Activated T-helper 1 cell treated with anti-CD3 and anti-CD28 coated beads, Interleukin-12 subunit alpha, Interleukin-12 subunit beta, Interleukin-2, Interleukin-4 antibody, amounts not matched to agents 30 ng/mL and 10 ng/mL and 1 ng/mL, durations not matched to agents 14 hours and 24 hours and 36 hours (primary cell): ENCODE measurements around the gene APLP2. TPM values are rescaled to one million over a fixed set of nuclear protein-coding genes. Genes with fewer than 3 reads are reported as not detected.

Experiments used
- DNase-seq: peaks from one replicate; pipeline ENCODE4 v3.0.0; 2021; ENCODE audit warnings: low spot score
- H3K27ac Mint-ChIP-seq: one replicate; pipeline ENCODE4 v1.8.0; 2021; ENCODE audit warnings: mild to moderate bottlenecking, mixed read lengths
- H3K27me3 Mint-ChIP-seq: one replicate; pipeline ENCODE4 v1.8.0; 2022; ENCODE audit warnings: mild to moderate bottlenecking, moderate library complexity, mixed read lengths; ENCODE audit not compliant: insufficient read depth
- H3K36me3 Mint-ChIP-seq: one replicate; pipeline ENCODE4 v1.8.0; 2021; ENCODE audit warnings: low read depth, mixed read lengths
- H3K4me1 Mint-ChIP-seq: one replicate; pipeline ENCODE4 v1.8.0; 2021; ENCODE audit warnings: low read depth, mixed read lengths
- H3K4me3 Mint-ChIP-seq: one replicate; pipeline ENCODE4 v1.8.0; 2021; ENCODE audit warnings: mild to moderate bottlenecking, moderate library complexity, mixed read lengths
- H3K9me3 Mint-ChIP-seq: one replicate; pipeline ENCODE4 v1.8.0; 2021; ENCODE audit warnings: mixed read lengths
- intact Hi-C: fragments of 100-400 bp; cut with micrococcal nuclease; formaldehyde crosslinking; loops from one replicate; pipeline ENCODE4 v1.15.1; 2024
- total RNA-seq: library from RNA; stranded (reverse); gene quantifications from 2 replicates; pipeline ENCODE4 v1.2.3, GENCODE V29; 2022

Gene APLP2
- total RNA-seq, 1 donor from 2014 or later, result 47.8 TPM

DNA sequence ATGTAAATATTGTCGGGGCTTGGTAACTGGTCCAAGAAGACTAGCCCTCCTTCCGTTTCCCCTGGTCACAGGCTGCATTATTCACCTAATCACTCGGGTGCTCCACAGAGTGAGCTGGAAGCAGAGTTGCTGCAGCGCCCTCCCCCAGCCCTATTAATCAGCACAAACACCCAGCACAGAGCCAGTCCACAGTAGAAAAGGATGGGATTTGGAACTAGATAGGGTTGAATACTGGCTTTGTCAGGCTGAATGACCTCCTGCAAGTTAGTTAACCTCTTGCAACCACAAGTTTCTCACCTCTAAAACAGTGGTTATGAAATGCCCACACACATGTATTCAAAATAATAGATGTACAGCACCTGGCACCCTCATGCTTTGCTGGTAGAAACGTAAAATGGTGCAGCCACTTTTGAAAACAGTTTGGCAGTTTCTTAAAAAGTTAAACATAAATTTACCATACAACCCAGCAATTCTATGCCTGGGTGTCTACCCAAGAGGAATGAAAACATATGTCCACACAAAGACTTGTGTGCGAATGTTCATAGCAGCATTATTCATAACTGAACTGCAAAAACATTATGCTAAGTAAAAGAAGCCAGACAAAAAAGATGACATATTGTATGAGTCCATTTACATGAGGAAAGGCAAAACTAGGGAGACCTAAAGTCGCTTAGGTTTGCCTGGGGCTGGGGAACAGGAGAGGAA lies 31.7 kb upstream of the APLP2 start:
- Mint-ChIP-seq H3K36me3 (no peaks in the 10 kb centered on the region), H3K27me3 (peaks cover 4% of the 10 kb centered on the region), H3K27ac (no peak overlapping the region), H3K9me3 (no peaks in the 10 kb centered on the region), H3K4me3 (no peak overlapping the region), H3K4me1 (no peaks in the 10 kb centered on the region)
- intact Hi-C loops, result no loop called here
- DNase-seq, result no peak

DNA sequence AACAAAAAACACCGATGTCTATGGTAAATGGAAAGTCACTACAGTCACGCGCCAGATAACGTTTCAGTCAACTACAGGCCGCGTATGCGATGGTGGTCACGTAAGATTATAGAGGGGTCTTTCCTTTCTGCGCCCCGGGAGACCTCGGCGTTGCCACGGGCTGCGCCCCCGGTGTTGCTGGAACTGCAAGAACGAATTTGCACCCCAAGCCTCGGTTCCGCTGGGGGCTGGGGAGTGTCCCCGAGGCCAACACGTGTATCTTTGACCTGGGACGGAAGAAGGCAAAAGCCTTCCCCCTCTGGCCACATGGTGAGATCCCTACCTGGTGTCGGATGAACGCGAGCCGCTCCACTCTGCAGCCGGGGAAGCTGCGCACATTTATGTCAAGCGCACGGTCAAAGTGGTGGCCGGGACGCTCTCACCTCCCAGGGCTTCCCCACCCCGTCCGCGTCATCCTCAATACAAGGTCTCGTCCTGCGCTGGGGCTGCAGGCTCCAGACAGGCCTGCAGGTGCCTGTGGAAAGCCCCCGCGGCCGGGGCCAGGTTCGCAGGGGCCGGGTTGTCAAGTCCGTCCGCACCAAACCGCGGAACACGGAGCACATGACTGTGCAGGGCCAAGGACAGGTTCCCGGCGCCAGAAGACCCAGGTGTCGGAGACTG lies 29.3 kb upstream of the APLP2 start:
- H3K27ac Mint-ChIP-seq, result no peak overlapping the region
- H3K4me1 Mint-ChIP-seq, result no peaks in the 10 kb centered on the region
- DNase-seq, result no peak
- H3K4me3 Mint-ChIP-seq, result no peak overlapping the region
- H3K36me3 Mint-ChIP-seq, result no peaks in the 10 kb centered on the region
- intact Hi-C loops, result no loop called here
- no peaks in the 10 kb centered on the region for H3K9me3 Mint-ChIP-seq
- peaks cover 2% of the 10 kb centered on the region for H3K27me3 Mint-ChIP-seq

DNA sequence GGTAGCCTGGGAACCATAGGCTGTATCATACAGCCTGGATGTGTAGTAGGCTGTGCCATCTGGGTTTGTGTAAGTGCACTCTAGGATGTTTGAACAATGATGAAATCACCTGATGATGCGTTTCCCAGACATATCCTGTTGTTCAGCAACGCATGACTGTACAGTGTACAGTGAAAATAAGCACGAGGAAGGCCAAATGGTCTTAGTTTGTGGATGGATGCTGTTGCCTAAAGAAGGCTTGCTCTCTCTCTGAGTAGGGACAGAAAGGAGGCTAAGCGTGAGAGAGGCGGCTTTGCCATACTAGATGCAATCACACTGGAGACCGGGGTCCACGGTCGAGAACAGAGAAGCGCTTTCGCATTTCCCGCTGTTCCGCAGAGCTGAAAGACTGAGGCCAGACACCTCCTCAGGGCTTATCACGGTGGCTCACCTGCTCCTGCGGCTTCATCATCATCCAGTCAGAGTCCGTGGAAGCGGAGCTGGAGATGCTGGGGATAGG lies 27.6 kb upstream of the APLP2 start:
- Mint-ChIP-seq H3K36me3 (no peaks in the 10 kb centered on the region), H3K4me1 (no peaks in the 10 kb centered on the region), H3K27ac (no peak overlapping the region), H3K9me3 (no peaks in the 10 kb centered on the region), H3K4me3 (no peak overlapping the region), H3K27me3 (no peaks in the 10 kb centered on the region)
- no peak for DNase-seq
- intact Hi-C loops, result no loop called here

DNA sequence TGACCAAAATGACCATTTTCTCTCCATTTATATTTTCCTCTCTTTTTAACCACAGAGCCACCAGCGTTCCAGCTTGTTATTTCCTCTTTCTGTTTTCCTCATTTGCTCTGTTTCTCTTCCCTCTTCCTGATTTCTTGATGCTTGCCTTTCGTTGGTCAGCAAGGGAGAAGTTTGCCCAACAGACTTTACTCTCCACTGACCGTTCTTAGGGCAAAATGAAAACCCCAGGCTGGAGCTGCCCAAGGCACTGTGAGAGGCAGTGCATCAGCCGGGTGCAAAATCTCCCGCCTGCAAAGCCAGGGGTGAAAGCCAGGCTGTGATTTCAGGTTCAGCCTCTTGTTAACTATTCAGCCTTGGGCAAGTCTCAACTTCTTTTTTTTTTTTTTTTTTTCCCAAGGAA lies 26.1 kb upstream of the APLP2 start:
- Mint-ChIP-seq H3K36me3 (no peaks in the 10 kb centered on the region), H3K27ac (no peak overlapping the region), H3K4me1 (no peaks in the 10 kb centered on the region), H3K4me3 (no peak overlapping the region), H3K9me3 (no peaks in the 10 kb centered on the region), H3K27me3 (no peaks in the 10 kb centered on the region)
- no peak for DNase-seq
- intact Hi-C loops, result no loop called here

- intact Hi-C loops, result no loop called here
Measured at GRCh38 chr11:130047141-130047540, 22.6 kb upstream of the APLP2 start.

GRCh38 chr11:130049328-130049771 lies 20.3 kb upstream of the APLP2 start:
- no peak for DNase-seq
- no peak overlapping the region for H3K4me3 Mint-ChIP-seq
- no peaks in the 10 kb centered on the region for H3K4me1 Mint-ChIP-seq
- intact Hi-C loops, result no loop called here
- H3K36me3 Mint-ChIP-seq, result no peaks in the 10 kb centered on the region
- H3K27me3 Mint-ChIP-seq, result peaks cover 32% of the 10 kb centered on the region
- H3K27ac Mint-ChIP-seq, result no peak overlapping the region
- no peaks in the 10 kb centered on the region for H3K9me3 Mint-ChIP-seq

More at GRCh38 chr11:130047141-130047540, 22.6 kb upstream of the APLP2 start:
- Mint-ChIP-seq H3K4me3 (no peak overlapping the region), H3K27me3 (peaks cover 22% of the 10 kb centered on the region), H3K36me3 (no peaks in the 10 kb centered on the region), H3K27ac (no peak overlapping the region), H3K4me1 (no peaks in the 10 kb centered on the region), H3K9me3 (no peaks in the 10 kb centered on the region)
- DNase-seq, result no peak

DNA sequence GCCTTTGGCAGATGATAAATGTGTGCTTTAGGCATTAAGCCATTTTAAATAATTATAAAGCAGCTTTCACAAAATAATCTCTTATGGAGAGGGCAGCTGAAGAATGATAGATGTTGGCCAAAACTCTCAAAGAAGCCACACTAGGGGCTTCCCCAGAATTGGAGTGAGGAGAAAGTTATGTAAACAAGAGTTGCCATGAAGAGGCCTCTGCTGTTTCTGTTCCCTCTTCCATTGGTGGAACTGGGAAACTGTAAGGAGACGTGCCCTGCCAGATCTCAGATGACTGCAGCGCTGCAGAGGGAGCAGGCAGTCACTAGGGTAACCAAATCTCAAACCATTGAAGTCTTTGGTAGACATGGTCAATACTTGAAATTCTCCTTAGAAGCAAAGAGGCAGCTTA lies 19.4 kb upstream of the APLP2 start:
- no peak overlapping the region for H3K27ac Mint-ChIP-seq
- peaks cover 32% of the 10 kb centered on the region for H3K27me3 Mint-ChIP-seq
- no peaks in the 10 kb centered on the region for H3K4me1 Mint-ChIP-seq
- intact Hi-C loops, result no loop called here
- no peaks in the 10 kb centered on the region for H3K36me3 Mint-ChIP-seq
- no peak overlapping the region for H3K4me3 Mint-ChIP-seq
- H3K9me3 Mint-ChIP-seq, result no peaks in the 10 kb centered on the region
- DNase-seq, result no peak

DNA sequence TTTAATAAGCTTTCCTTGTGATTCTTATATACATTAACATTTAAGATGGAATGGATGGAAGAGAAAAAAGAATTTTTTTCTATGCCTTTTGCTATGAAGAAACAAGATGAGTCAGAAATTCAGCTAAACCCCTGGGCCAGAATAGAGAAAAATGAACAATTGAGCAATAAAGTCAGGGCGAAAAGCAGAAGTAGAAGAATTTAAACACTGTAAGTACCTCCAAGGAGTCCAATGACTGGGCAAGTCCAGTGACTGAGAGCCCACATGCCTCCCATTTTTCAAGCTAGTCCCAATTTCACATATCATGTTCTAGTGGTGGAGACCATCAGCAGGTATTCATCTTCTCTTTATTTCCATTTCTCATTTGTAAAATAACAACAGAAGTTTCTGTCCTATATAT lies 18.6 kb upstream of the APLP2 start:
- Mint-ChIP-seq H3K4me3 (no peak overlapping the region), H3K27ac (no peak overlapping the region), H3K36me3 (no peaks in the 10 kb centered on the region), H3K9me3 (no peaks in the 10 kb centered on the region), H3K4me1 (no peaks in the 10 kb centered on the region), H3K27me3 (peaks cover 32% of the 10 kb centered on the region)
- DNase-seq, result no peak
- intact Hi-C loops, result no loop called here

GRCh38 chr11:130052567-130052966 lies 17.1 kb upstream of the APLP2 start:
- no peaks in the 10 kb centered on the region for H3K36me3 Mint-ChIP-seq
- H3K4me1 Mint-ChIP-seq, result no peaks in the 10 kb centered on the region
- no peak for DNase-seq
- H3K27ac Mint-ChIP-seq, result no peak overlapping the region
- peaks cover 35% of the 10 kb centered on the region for H3K27me3 Mint-ChIP-seq
- intact Hi-C loops, result no loop called here
- H3K9me3 Mint-ChIP-seq, result no peaks in the 10 kb centered on the region
- H3K4me3 Mint-ChIP-seq, result no peak overlapping the region

DNA sequence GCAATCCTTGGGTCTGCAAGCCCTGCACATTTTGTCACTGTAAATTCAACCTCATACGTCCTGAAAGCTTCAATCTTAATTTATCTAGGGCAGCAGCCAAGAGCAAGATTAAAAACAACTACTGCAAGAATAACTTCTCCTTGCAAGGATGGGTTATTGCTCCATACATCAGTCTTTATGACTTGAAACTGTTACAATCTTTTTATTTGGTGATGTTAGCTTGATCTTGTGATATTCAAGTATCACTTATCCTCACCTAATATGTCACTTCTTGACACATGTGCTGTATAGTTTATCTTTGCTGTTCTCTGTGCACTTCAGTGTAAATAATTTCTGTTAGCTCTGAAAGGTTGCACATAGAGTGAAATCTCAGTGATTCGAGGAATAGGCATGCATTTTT lies 14.7 kb upstream of the APLP2 start:
- Mint-ChIP-seq H3K27me3 (peaks cover 32% of the 10 kb centered on the region), H3K9me3 (no peaks in the 10 kb centered on the region), H3K27ac (no peak overlapping the region), H3K4me1 (no peaks in the 10 kb centered on the region), H3K36me3 (no peaks in the 10 kb centered on the region), H3K4me3 (no peak overlapping the region)
- DNase-seq, result no peak
- intact Hi-C loops, result no loop called here

GRCh38 chr11:130055617-130056016 lies 14.1 kb upstream of the APLP2 start:
- Mint-ChIP-seq H3K4me1 (no peaks in the 10 kb centered on the region), H3K27ac (no peak overlapping the region), H3K4me3 (no peak overlapping the region), H3K27me3 (peaks cover 28% of the 10 kb centered on the region), H3K9me3 (no peaks in the 10 kb centered on the region), H3K36me3 (no peaks in the 10 kb centered on the region)
- intact Hi-C loops, result no loop called here
- no peak for DNase-seq

DNA sequence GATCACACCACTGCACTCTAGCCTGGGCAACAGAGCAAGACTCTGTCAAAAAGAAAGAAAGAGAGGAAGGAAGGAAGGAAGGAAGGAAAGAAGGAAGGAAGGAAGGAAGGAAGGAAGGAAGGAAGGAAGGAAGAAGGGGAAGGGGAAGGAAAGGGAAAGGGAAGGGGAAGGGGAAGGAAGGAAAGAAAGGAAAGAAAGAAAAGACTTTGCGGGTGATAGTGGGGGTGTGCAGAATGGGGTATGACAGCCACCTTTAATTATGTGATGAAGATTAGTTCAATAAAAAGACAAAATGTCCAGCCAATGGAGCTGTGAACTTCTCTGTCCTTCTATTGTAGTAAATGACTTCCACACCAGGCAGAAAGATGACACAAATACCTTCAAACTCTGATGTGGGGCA lies 8.7 kb upstream of the APLP2 start:
- peaks cover 28% of the 10 kb centered on the region for H3K27me3 Mint-ChIP-seq
- no peak for DNase-seq
- no peak overlapping the region for H3K27ac Mint-ChIP-seq
- no peaks in the 10 kb centered on the region for H3K36me3 Mint-ChIP-seq
- intact Hi-C loops, result no loop called here
- no peaks in the 10 kb centered on the region for H3K9me3 Mint-ChIP-seq
- H3K4me1 Mint-ChIP-seq, result no peaks in the 10 kb centered on the region
- H3K4me3 Mint-ChIP-seq, result no peak overlapping the region

DNA sequence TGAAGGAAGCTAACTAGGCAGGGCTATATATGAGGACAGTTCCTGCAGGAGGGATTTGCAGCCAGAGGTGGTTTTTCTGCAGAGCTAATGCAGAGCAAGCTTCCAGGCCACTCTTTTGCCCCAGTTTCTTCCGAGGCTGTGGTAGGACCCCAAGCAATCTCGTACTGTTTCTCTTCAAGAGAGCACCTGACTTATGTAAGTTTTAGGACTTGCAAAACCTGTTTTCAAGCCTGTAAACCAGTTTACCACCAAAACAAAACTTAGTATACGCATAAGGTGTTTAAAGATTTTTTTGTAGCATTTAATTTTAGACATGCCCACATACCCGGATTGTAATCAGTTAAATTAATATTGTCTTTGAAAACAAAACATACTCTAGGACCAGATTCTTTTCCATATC lies 7.7 kb upstream of the APLP2 start:
- no peaks in the 10 kb centered on the region for H3K4me1 Mint-ChIP-seq
- peaks cover 27% of the 10 kb centered on the region for H3K27me3 Mint-ChIP-seq
- no peak for DNase-seq
- no peaks in the 10 kb centered on the region for H3K36me3 Mint-ChIP-seq
- no peak overlapping the region for H3K27ac Mint-ChIP-seq
- no peaks in the 10 kb centered on the region for H3K9me3 Mint-ChIP-seq
- intact Hi-C loops, result no loop called here
- no peak overlapping the region for H3K4me3 Mint-ChIP-seq
